ENCODE measurements around the gene FOXI2. TPM values are rescaled to one million over a fixed set of nuclear protein-coding genes. Genes with fewer than 3 reads are reported as not detected.

Gene FOXI2
- total RNA-seq, 1 donor from 2014 or later = 1.7 TPM

DNA sequence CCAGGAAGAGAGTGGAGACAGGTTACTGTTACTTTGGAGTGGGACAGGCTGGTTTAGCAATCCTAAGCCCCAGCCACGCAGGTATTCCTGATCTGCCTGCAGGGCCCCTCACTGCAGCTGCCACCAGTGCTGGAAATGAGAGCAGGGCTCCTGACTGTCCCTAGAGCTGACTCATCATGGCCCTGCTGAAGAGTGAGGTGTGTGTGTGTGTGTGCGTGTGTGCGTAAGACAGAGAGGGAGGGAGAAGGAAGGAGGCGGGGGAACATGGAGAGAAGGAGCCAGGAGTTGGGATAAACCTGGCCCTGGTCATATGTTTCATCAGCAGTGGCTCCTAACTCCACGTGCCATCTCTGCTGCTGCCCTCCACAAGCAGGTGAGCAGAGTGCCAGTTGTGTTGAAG is 3.6 kb downstream of the FOXI2 start:
- Mint-ChIP-seq H3K27me3 (peaks cover 63% of the 10 kb centered on the region), H3K9me3 (ENCODE audit: low read depth) (no peaks in the 10 kb centered on the region), H3K27ac (no peak overlapping the region), H3K36me3 (ENCODE audit: insufficient read depth) (no peaks in the 10 kb centered on the region), H3K4me1 (ENCODE audit: low read depth) (peaks cover 2% of the 10 kb centered on the region), H3K4me3 (ENCODE audit: low read depth) (no peak overlapping the region)
- no peak for DNase-seq (ENCODE audit: low spot score, unreplicated experiment)
- TF ChIP-seq, protein P1, sequence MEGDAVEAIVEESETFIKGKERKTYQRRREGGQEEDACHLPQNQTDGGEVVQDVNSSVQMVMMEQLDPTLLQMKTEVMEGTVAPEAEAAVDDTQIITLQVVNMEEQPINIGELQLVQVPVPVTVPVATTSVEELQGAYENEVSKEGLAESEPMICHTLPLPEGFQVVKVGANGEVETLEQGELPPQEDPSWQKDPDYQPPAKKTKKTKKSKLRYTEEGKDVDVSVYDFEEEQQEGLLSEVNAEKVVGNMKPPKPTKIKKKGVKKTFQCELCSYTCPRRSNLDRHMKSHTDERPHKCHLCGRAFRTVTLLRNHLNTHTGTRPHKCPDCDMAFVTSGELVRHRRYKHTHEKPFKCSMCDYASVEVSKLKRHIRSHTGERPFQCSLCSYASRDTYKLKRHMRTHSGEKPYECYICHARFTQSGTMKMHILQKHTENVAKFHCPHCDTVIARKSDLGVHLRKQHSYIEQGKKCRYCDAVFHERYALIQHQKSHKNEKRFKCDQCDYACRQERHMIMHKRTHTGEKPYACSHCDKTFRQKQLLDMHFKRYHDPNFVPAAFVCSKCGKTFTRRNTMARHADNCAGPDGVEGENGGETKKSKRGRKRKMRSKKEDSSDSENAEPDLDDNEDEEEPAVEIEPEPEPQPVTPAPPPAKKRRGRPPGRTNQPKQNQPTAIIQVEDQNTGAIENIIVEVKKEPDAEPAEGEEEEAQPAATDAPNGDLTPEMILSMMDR (IDR thresholded peaks at IDR 0.05; ENCODE audit: unreplicated experiment) = no peak

DNA sequence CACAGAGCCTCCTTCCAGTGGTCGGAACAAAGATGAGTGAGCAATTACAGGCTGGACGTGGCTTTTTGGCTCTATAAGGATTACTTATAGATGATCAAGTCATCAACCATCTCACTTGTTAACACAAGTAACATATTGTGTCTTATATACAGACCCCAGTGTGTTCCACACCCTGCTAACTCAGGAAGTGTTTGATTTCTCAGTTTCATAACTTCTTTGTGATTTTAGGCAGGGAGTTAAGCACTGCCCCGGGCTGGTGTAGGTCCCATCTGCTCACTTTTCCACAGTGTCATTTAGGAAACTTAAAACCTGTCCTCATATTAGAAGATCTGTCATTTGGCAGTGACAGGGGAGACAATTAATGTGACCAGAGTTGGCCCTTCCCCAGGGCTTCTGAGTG is 6.2 kb downstream of the FOXI2 start:
- Mint-ChIP-seq H3K9me3 (ENCODE audit: low read depth) (no peaks in the 10 kb centered on the region), H3K27me3 (peaks cover 43% of the 10 kb centered on the region)

DNA sequence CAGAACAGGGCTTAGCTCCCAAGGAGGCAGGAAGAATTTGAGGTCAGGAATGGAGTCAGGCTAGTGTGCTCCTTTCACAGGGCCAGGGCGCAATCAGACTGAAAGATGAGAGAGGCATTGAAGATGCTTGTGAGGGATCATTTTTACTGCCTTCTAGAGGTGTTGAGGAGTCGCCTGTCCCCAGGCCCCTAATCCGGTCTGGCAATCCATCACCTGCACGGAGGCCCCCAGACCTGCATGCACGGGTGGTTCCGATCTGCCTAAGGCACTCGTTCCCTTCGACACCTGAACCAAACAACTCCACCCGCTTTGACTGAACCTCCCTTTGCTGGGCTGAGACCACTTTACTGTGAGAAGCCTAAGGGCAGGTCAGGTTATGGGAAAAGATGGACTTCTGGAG is 8.0 kb downstream of the FOXI2 start:
- Mint-ChIP-seq H3K36me3 (ENCODE audit: insufficient read depth) (no peaks in the 10 kb centered on the region), H3K27me3 (peaks cover 36% of the 10 kb centered on the region), H3K27ac (no peak overlapping the region), H3K4me1 (ENCODE audit: low read depth) (no peaks in the 10 kb centered on the region), H3K4me3 (ENCODE audit: low read depth) (no peak overlapping the region), H3K9me3 (ENCODE audit: low read depth) (peaks cover 4% of the 10 kb centered on the region)
- no peak for DNase-seq (ENCODE audit: low spot score, unreplicated experiment)
- TF ChIP-seq, protein P1 (IDR thresholded peaks at IDR 0.05; ENCODE audit: unreplicated experiment) = no peak

More for the DNA sequence above, 6.2 kb downstream of the FOXI2 start:
- no peak for DNase-seq (ENCODE audit: low spot score, unreplicated experiment)
- H3K36me3 Mint-ChIP-seq (ENCODE audit: insufficient read depth) = no peaks in the 10 kb centered on the region
- TF ChIP-seq, protein P1 (IDR thresholded peaks at IDR 0.05; ENCODE audit: unreplicated experiment) = no peak
- H3K4me3 Mint-ChIP-seq (ENCODE audit: low read depth) = no peak overlapping the region
- H3K27ac Mint-ChIP-seq = no peak overlapping the region
- H3K4me1 Mint-ChIP-seq (ENCODE audit: low read depth) = peaks cover 1% of the 10 kb centered on the region

DNA sequence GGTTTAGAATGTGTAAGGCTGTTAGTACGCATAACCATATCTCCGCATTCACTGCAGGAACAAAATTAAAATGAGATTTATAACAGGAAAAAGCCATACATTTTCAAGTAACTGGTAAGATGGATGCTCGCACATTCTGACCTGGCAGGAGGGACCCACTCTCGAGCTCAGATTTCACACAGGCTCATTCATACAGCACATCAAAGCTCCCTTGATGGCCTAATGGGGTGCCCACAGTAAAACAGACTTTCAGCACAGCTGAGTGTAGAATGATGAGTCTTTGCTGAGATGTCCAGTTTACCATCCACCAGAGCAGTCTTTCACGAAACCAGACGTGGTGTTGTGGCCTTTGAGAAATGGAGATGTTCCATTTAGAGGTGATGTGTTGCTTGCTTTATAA is 8.9 kb downstream of the FOXI2 start:
- Mint-ChIP-seq H3K9me3 (ENCODE audit: low read depth) (peaks cover 4% of the 10 kb centered on the region), H3K27me3 (peaks cover 28% of the 10 kb centered on the region), H3K36me3 (ENCODE audit: insufficient read depth) (no peaks in the 10 kb centered on the region), H3K4me3 (ENCODE audit: low read depth) (no peak overlapping the region), H3K4me1 (ENCODE audit: low read depth) (no peaks in the 10 kb centered on the region), H3K27ac (no peak overlapping the region)
- no peak for DNase-seq (ENCODE audit: low spot score, unreplicated experiment)
- TF ChIP-seq, protein P1 (IDR thresholded peaks at IDR 0.05; ENCODE audit: unreplicated experiment) = no peak

DNA sequence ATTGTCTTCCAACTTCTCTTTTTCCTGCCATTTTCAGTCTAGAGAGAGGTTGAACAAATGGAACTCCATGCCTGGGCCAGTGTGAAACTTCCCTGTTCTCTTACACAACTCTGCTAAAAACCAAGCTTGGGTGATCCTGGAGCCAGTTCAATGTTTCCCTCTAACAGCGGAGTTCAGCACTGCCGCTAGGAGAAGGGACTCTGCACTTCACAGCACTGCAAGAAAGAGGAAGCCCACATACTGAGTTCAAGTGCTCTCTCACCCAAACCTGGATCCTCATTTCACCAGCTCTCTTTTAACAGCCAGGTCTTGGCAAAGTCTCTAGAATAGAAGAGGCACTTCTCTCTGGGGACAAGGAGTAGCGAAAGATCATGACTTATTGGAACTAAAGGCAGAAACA is 18.8 kb downstream of the FOXI2 start:
- H3K36me3 Mint-ChIP-seq (ENCODE audit: insufficient read depth) = no peaks in the 10 kb centered on the region
- TF ChIP-seq, protein P1 (IDR thresholded peaks at IDR 0.05; ENCODE audit: unreplicated experiment) = no peak
- H3K27me3 Mint-ChIP-seq = peaks cover 19% of the 10 kb centered on the region
- no peaks in the 10 kb centered on the region for H3K4me1 Mint-ChIP-seq (ENCODE audit: low read depth)
- H3K9me3 Mint-ChIP-seq (ENCODE audit: low read depth) = no peaks in the 10 kb centered on the region
- no peak overlapping the region for H3K4me3 Mint-ChIP-seq (ENCODE audit: low read depth)
- DNase-seq (ENCODE audit: low spot score, unreplicated experiment) = no peak
- no peak overlapping the region for H3K27ac Mint-ChIP-seq
